Measurements from ENCODE around the gene SLC43A3. TPM values are rescaled to one million over a fixed set of nuclear protein-coding genes. Genes with fewer than 3 reads are reported as not detected.

SLC43A3 gene
- total RNA-seq, 2 experiments from 2014 or later: 268 to 333 TPM

DNA sequence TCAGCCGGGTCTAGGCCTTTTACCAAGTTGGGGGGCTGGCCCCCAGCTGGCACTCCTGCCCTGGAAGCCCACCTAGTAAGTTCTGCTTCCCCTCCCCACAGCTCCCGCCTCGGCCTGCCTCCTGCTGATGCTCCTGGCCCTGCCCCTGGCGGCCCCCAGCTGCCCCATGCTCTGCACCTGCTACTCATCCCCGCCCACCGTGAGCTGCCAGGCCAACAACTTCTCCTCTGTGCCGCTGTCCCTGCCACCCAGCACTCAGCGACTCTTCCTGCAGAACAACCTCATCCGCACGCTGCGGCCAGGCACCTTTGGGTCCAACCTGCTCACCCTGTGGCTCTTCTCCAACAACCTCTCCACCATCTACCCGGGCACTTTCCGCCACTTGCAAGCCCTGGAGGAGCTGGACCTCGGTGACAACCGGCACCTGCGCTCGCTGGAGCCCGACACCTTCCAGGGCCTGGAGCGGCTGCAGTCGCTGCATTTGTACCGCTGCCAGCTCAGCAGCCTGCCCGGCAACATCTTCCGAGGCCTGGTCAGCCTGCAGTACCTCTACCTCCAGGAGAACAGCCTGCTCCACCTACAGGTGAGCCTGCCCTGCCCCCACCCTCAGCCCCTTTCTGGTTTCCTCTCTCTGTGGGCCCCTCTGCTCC is 40.7 kb upstream of the SLC43A3 start:
- Mint-ChIP-seq H3K9me3 (ENCODE audit: low read depth) (no peaks in the 10 kb centered on the region), H3K4me3 (no peak overlapping the region), H3K27ac (no peak overlapping the region), H3K4me1 (no peaks in the 10 kb centered on the region), H3K27me3 (no peaks in the 10 kb centered on the region), H3K36me3 (ENCODE audit: low read depth) (no peaks in the 10 kb centered on the region)
- ATAC-seq (no peak), DNase-seq (no peak)
- ChIA-PET CTCF (interaction anchor here (0.9 kb wide), 1 partner anchor 10 kb away, joined by 4 read pairs; no protein-coding TSS in a partner anchor), POLR2A (no interaction called here)
- intact Hi-C loops (cut with DNase I, micrococcal nuclease): no loop called here

- CTCF ChIA-PET: interaction anchor here (1.7 kb wide), 1 partner anchor 9 kb away, joined by 4 read pairs; no protein-coding TSS in a partner anchor
- Mint-ChIP-seq H3K9me3 (ENCODE audit: low read depth) (no peaks in the 10 kb centered on the region), H3K27ac (no peak overlapping the region), H3K4me1 (no peaks in the 10 kb centered on the region), H3K27me3 (peaks cover 1% of the 10 kb centered on the region), H3K36me3 (ENCODE audit: low read depth) (no peaks in the 10 kb centered on the region), H3K4me3 (no peak overlapping the region)
- POLR2A ChIA-PET: no interaction called here
- intact Hi-C loops (cut with DNase I, micrococcal nuclease): no loop called here
- DNase-seq (no peak), ATAC-seq (no peak)
Observed at GRCh38 chr11:57466680-57467079, 39.8 kb upstream of the SLC43A3 start.

GRCh38 chr11:57464539-57465181 is 37.7 kb upstream of the SLC43A3 start:
- ChIA-PET CTCF (interaction anchor here (0.7 to 1.7 kb wide), 5 partner anchors 7 to 62 kb away, joined by 3 to 4 read pairs (median 4); no protein-coding TSS in a partner anchor), POLR2A (no interaction called here)
- Mint-ChIP-seq H3K9me3 (ENCODE audit: low read depth) (no peaks in the 10 kb centered on the region), H3K4me1 (peaks cover 6% of the 10 kb centered on the region), H3K27me3 (peaks cover 12% of the 10 kb centered on the region), H3K27ac (no peak overlapping the region), H3K36me3 (ENCODE audit: low read depth) (no peaks in the 10 kb centered on the region), H3K4me3 (no peak overlapping the region)
- intact Hi-C loops (cut with DNase I, micrococcal nuclease): no loop called here
- DNase-seq (no peak), ATAC-seq (no peak)

DNA sequence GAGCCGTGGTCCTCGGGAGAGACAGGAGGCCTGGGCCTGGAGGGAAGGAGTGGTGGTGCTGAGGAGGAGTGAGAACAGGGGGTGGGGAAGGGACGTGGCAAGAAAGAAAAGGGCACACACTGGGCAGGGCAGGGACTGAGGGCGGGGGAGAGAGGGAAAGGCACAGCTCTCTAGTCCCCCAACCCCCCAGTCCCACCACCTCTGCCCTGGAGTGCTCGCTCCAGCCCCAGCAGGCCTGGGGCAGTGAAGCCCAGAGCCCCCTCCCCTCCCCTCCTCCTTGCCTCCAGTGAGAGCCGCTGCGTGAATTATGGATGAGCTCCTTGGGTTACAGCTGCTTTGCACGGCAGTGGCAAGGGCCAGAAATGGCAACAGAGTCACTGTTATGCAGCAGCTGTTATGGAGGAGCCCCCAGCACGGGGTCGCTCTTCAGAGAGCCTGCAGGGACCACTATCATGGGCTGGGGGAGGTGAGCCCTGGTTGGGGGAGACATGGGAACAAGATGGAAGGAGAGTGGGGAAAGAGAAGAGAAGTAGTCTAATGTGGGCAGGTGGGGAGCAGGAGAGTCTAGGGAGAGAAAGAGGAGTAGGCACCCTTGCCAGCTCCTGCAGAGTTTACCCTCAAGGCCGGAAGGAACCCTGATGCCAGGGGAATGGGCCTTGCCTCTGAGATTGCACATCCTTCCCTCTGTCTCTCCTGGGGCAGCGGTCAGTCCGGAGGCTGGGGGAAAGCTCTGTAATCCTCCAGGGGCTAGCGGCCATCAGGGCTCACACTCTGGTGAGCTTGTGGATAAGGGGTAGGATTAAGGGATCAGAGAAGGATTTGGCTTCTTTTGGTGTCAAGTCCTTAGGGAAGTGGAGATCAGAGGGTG is 37.0 kb upstream of the SLC43A3 start:
- intact Hi-C loops (cut with DNase I, micrococcal nuclease): no loop called here
- H3K4me3 Mint-ChIP-seq: no peak overlapping the region
- ATAC-seq: no peak
- H3K9me3 Mint-ChIP-seq (ENCODE audit: low read depth): no peaks in the 10 kb centered on the region
- H3K27ac Mint-ChIP-seq: no peak overlapping the region
- no peak for DNase-seq
- ChIA-PET CTCF (interaction anchor here (0.6 to 1.4 kb wide), 6 partner anchors 9 to 63 kb away, joined by 3 to 4 read pairs (median 4); no protein-coding TSS in a partner anchor), POLR2A (no interaction called here)
- peaks cover 11% of the 10 kb centered on the region for H3K4me1 Mint-ChIP-seq
- H3K27me3 Mint-ChIP-seq: peaks cover 16% of the 10 kb centered on the region
- no peaks in the 10 kb centered on the region for H3K36me3 Mint-ChIP-seq (ENCODE audit: low read depth)

DNA sequence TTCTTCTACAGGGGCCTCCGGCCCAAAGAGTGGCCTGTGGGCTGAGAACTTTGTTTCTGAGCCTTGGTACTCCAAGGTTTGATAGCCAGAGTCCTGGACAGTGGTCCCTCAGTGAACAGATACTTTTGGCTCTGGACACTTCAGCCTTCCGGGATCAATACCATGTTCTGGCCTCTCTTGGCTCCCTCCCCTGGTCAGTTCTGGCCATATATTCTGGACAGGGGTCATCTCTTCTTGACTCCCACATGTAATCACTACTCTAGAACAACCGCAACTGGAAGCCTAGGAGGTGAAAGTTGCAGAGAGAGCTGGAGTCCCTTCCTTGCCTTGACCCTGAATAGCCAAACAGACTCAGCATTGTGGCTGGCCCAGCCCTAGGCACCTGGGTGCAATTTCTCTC is 35.7 kb upstream of the SLC43A3 start:
- CTCF ChIA-PET: interaction anchor here (0.6 to 1.4 kb wide), 4 partner anchors 14 to 91 kb away, joined by 3 to 4 read pairs (median 4); no protein-coding TSS in a partner anchor
- H3K4me3 Mint-ChIP-seq: no peak overlapping the region

DNA sequence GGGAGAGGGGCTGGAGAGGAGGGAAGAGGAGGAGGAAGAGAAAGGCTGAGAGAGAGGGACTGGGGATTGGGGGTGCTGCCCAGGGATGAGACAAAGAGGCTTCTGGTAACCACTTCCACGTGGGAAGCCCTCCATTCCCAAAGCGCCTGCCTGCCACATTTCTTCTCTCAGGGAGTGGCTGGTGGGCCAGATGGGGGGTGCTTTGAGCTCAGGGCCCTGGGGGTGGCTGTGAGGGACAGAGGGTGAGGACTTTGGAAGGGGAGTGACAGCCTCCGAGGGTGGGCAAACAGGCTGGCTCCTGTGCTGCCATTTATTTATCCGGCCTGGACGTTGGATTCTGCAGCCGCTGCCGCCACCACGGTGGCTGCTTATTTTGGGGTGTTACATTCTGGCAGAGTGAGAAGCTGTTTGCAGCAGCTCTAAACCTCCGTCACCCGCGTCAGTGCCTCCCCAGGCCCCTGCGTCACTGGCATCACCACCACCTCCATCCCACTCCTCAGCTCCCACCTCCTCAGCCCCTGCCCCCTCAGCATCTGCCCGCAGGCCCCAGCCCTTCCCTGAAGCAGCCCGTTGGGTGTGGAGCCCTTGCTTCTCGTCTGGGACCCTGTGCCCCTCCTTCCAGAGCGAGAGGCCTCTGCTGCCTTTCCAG is 35.0 kb upstream of the SLC43A3 start:
- POLR2A ChIA-PET: interaction anchor here (0.5 kb wide), 1 partner anchor 1115 kb away, joined by 3 read pairs; no protein-coding TSS in a partner anchor
- CTCF ChIA-PET: interaction anchor here (0.6 to 1.4 kb wide), 4 partner anchors 15 to 92 kb away, joined by 3 to 4 read pairs (median 4); no protein-coding TSS in a partner anchor
- H3K27me3 Mint-ChIP-seq: peaks cover 24% of the 10 kb centered on the region
- intact Hi-C loops (cut with DNase I, micrococcal nuclease): no loop called here
- peaks cover 26% of the 10 kb centered on the region for H3K4me1 Mint-ChIP-seq
- DNase-seq: no peak
- no peaks in the 10 kb centered on the region for H3K9me3 Mint-ChIP-seq (ENCODE audit: low read depth)
- no peak overlapping the region for H3K4me3 Mint-ChIP-seq
- H3K36me3 Mint-ChIP-seq (ENCODE audit: low read depth): no peaks in the 10 kb centered on the region
- ATAC-seq: no peak
- H3K27ac Mint-ChIP-seq: no peak overlapping the region

More for the DNA sequence above, 35.7 kb upstream of the SLC43A3 start:
- no peak for ATAC-seq
- H3K9me3 Mint-ChIP-seq (ENCODE audit: low read depth): no peaks in the 10 kb centered on the region
- no peak overlapping the region for H3K27ac Mint-ChIP-seq
- intact Hi-C loops (cut with DNase I, micrococcal nuclease): no loop called here
- POLR2A ChIA-PET: no interaction called here
- peaks cover 20% of the 10 kb centered on the region for H3K27me3 Mint-ChIP-seq
- H3K36me3 Mint-ChIP-seq (ENCODE audit: low read depth): no peaks in the 10 kb centered on the region
- DNase-seq: no peak
- peaks cover 22% of the 10 kb centered on the region for H3K4me1 Mint-ChIP-seq

- H3K27ac Mint-ChIP-seq: no peak overlapping the region
- peaks cover 27% of the 10 kb centered on the region for H3K4me1 Mint-ChIP-seq
- intact Hi-C loops (cut with DNase I, micrococcal nuclease): loop anchor here in 1 of 2 experiments (1.0 kb wide), 4 partner anchors 15 to 107 kb away; partner anchors contain the start of genes SLC43A3 and TIMM10
- H3K4me3 Mint-ChIP-seq: no peak overlapping the region
- ATAC-seq (no peak), DNase-seq (no peak)
- H3K36me3 Mint-ChIP-seq (ENCODE audit: low read depth): no peaks in the 10 kb centered on the region
- peaks cover 25% of the 10 kb centered on the region for H3K27me3 Mint-ChIP-seq
- ChIA-PET POLR2A (interaction anchor here (1.2 kb wide), 1 partner anchor 18 kb away, joined by 3 read pairs; no protein-coding TSS in a partner anchor), CTCF (interaction anchor here (0.6 to 6.3 kb wide), 6 partner anchors 20 to 86 kb away, joined by 3 to 124 read pairs (median 4); no protein-coding TSS in a partner anchor)
- H3K9me3 Mint-ChIP-seq (ENCODE audit: low read depth): no peaks in the 10 kb centered on the region
Observed at GRCh38 chr11:57460758-57461749, 34.1 kb upstream of the SLC43A3 start.

DNA sequence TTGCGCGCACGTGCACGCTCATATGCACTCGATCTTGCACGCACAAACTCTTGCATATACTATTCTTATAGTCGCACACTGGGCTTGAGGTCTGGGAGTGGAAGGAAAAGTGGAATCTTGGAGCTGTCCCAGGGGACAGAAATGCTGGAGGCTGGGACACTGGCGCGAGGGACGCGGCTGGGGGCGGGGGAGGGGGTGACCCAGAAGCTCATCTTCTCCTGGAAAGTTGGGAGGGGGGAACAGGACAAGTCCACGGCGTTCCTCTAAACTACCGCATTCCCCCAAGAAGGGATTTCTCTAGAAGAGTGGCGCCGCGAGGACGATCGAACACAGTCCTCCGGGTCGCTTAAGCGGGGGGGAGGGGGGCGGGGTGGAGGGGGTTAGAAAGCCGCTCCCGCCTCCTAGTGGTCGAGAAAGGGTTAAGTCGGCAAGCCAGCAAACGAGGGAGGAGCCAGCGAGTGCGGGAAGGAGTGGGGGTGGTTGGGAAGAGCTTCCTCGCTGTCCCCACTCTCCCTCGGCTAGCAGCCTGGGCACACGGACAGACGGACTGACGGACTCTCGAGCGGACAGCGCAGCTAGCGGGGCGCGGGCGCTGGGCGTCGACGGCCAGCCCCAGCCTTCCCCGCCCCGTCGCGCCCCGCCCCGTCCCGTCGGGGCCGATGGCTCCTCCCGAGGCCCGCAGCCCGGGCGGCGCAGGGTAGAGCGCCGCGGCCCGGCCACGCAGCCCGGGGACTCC is 33.3 kb upstream of the SLC43A3 start, which contains the start of gene RTN4RL2:
RTN4RL2 (plus strand) TSS at position 507 of the 736 bp plus-strand sequence. CDS start 338 bp downstream, outside the sequence.
- ChIA-PET CTCF (interaction anchor here (0.6 to 6.3 kb wide), 13 partner anchors 12 to 339 kb away, joined by 3 to 124 read pairs (median 4); partner anchors contain the start of gene SLC43A1), POLR2A (interaction anchor here (0.7 to 1.2 kb wide), 2 partner anchors 18 to 108 kb away, joined by 3 to 4 read pairs; no protein-coding TSS in a partner anchor)
- H3K27ac Mint-ChIP-seq: peak within 1 kb of the TSS; percentile 17
- H3K4me1 Mint-ChIP-seq: peaks cover 27% of the 10 kb centered on the region
- peak within 1 kb of the TSS; percentile 71 for H3K4me3 Mint-ChIP-seq
- intact Hi-C loops (cut with DNase I, micrococcal nuclease): loop anchor here in 1 of 2 experiments (1.0 kb wide), 4 partner anchors 16 to 108 kb away; partner anchors contain the start of genes SLC43A3 and TIMM10
- ATAC-seq: peak; percentile 55
- H3K36me3 Mint-ChIP-seq (ENCODE audit: low read depth): no peaks in the 10 kb centered on the region
- H3K9me3 Mint-ChIP-seq (ENCODE audit: low read depth): no peaks in the 10 kb centered on the region
- peak; percentile 81 for DNase-seq
- peaks cover 25% of the 10 kb centered on the region for H3K27me3 Mint-ChIP-seq
